NCI-H748 (cell line): ENCODE measurements around the gene PDE7B.

Experiments
- DNase-seq: peaks from one replicate; lab custom pipeline; 2025; ENCODE audit not compliant: unreplicated experiment; lab: John Stamatoyannopoulos, UW

Gene PDE7B

DNA sequence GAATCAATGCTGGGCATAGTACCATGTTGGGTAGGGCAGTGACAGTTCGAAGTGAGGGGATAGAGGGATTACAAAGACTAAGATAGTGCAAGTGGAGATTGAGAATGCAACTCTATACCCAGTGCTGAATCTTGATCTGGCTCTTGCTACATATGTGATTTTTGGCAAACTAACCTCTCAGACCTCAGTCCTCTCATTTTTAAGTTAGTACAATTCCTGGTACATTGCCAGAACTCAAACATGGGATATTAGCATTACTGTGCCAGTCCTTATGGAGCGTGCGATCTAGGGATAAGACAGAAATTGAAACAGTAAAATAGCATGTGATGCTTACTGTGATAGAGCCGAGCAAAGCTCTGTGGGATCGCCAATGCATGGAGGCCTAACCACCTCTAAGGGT is 210.2 kb downstream of the PDE7B start:
- no peak for DNase-seq

DNA sequence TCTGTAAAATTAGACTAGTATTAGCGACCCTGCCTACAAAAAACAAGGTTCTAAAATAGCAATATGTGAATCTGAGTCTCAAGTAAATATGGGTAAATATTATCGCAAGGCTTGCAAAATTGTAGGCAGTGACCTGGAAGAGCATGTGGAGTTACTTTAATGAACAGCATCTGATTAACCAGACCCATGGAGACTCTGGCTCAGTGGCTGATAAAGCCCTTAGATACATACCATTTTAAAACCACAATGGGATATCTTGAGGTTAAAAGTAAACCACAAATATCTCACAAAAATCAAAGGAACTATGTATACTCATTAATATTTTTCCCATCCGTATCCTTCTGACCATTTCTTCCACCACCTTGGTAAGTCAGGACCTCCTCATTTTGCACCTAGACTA is 211.6 kb downstream of the PDE7B start:
- no peak for DNase-seq

DNA sequence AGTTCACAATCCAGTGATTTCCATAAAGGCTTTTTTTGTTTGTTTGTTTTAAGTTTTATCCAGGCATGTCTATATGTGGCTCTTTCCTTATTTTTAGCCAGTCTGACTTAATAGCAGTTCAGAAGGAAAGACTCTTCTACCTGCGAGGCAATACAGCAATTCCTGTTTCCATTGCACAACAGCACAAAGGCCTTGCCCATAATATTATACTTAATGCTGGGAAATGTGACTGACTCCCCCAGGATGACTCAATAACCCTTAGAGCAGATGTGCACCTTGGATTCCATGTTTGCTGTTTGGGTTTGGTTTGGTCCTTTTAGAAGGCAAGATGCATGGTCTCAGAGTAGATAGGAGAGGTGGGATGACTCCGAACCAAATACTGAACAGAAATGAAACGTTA is 214.5 kb downstream of the PDE7B start:
- no peak for DNase-seq

GRCh38 chr6:136067731-136068341 is 216.3 kb downstream of the PDE7B start:
- DNase-seq = no peak

DNA sequence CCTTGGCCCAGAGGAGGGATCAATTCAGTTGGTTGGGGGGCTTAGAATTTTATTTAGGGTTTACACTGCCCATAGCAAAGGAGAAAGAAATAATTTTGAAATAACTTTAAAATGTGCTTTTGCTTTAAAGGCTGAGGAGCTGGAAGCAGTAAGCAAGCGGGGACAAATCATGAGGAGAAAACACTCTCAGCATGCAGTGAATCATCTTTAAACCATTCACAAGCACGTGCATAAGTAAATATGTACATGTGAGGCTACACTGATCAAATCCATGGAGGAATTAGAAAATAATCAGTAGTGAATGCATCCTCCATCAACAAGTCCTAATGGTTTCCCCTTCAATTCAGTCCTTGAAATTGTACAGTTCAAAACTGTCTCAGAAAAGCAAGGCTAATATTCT is 217.6 kb downstream of the PDE7B start:
- DNase-seq = no peak

- DNase-seq = no peak
These were observed 219.3 kb downstream of the PDE7B start for GRCh38 chr6:136070815-136071214.

- DNase-seq = no peak
These were observed 221.2 kb downstream of the PDE7B start for GRCh38 chr6:136072691-136073090.

GRCh38 chr6:136073216-136073615 is 221.7 kb downstream of the PDE7B start:
- DNase-seq = no peak

GRCh38 chr6:136076496-136076895 is 225.0 kb downstream of the PDE7B start:
- DNase-seq = no peak

- no peak for DNase-seq
These were observed 226.5 kb downstream of the PDE7B start for GRCh38 chr6:136077834-136078576.

- DNase-seq = no peak
These were observed 228.4 kb downstream of the PDE7B start for GRCh38 chr6:136079701-136080565.

- no peak for DNase-seq
These were observed 232.0 kb downstream of the PDE7B start for GRCh38 chr6:136083540-136083939.

- no peak for DNase-seq
These were observed 232.9 kb downstream of the PDE7B start for GRCh38 chr6:136084403-136084802.

GRCh38 chr6:136085370-136086115 is 234.0 kb downstream of the PDE7B start:
- DNase-seq = no peak

GRCh38 chr6:136086686-136087085 is 235.2 kb downstream of the PDE7B start:
- no peak for DNase-seq

GRCh38 chr6:136087986-136088385 is 236.5 kb downstream of the PDE7B start:
- DNase-seq = no peak

DNA sequence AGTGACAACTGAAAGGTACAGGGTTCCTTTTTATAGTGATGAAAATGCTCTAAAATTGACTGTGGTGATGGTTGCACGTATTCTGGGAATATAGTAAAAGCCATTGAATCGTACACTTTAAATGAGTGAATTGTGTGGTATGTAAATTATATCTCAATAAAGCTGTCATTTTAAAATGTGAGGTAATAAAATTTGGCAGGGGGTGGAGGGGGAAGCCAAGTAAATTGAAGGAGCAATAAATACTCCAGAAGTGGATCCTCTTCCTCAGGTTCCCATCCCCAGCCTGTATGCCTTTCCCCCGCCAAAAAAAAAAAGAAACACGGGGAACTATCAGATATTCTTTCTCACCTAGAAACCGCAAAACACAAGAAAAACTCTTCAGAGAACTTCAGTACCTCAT is 237.2 kb downstream of the PDE7B start:
- DNase-seq = no peak

DNA sequence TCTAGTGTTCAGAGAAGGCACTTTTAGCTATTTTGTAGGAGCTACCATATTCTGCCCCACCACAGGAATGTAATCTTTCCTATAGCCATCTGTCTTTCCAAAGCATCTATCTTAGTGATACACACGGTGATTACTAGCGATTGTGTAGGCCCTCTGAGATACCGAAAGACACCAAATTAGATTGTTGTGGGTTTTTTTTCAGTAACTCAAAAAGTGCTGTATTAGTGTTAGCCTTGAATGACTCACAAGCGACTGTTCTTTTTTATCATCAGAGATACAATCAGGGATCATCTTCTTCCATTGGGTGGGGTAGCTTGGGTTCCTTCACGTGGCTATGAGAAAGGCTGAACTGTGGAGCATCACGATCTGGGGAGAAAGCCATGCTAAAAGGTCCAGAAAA is 238.4 kb downstream of the PDE7B start:
- no peak for DNase-seq

GRCh38 chr6:136090929-136091328 is 239.4 kb downstream of the PDE7B start:
- no peak for DNase-seq

- peak; percentile 83 for DNase-seq
These were observed 241.4 kb downstream of the PDE7B start for GRCh38 chr6:136092897-136093296.

GRCh38 chr6:136093835-136094234 is 242.3 kb downstream of the PDE7B start:
- DNase-seq = no peak
